Liver (tissue), 9 donors: ENCODE results near the gene GBGT1. TPM values are rescaled to one million over a fixed set of nuclear protein-coding genes. Genes with fewer than 3 reads are reported as not detected.

Experiments used
- DNase-seq: peaks from one replicate; pipeline ENCODE4 v3.0.0-alpha.2; 2017; ENCODE audit warnings: low spot score
- H3K27ac ChIP-seq, 2 donors: one replicate each; pipeline ENCODE4 v1.7.0; 2013; ENCODE audit warnings: inconsistent platforms in 2 of 2, low read length in 2 of 2, control low read depth in 1 of 2, low read depth in 1 of 2, mild to moderate bottlenecking in 1 of 2
- H3K27me3 ChIP-seq, 4 donors: one replicate each; pipeline versions ENCODE4 v1.6.1 to v1.7.0; 2013; ENCODE audit warnings: low read length in 3 of 4, inconsistent platforms in 1 of 4, mild to moderate bottlenecking in 1 of 4, moderate library complexity in 1 of 4; ENCODE audit not compliant: control insufficient read depth in 4 of 4, insufficient read depth in 4 of 4
- H3K36me3 ChIP-seq, 4 donors: one replicate each; pipeline versions ENCODE4 v1.6.1 to v1.7.0; 2013; ENCODE audit warnings: low read length in 3 of 4, mild to moderate bottlenecking in 3 of 4, low read depth in 1 of 4, moderate library complexity in 1 of 4; ENCODE audit not compliant: control insufficient read depth in 4 of 4, insufficient read depth in 3 of 4
- H3K4me1 ChIP-seq, 4 donors: one replicate each; pipeline versions ENCODE4 v1.6.1 to v1.7.0; 2013; ENCODE audit warnings: low read length in 3 of 4, mild to moderate bottlenecking in 3 of 4, moderate library complexity in 1 of 4; ENCODE audit not compliant: control insufficient read depth in 4 of 4, insufficient read depth in 4 of 4
- H3K4me3 ChIP-seq, 3 donors: one replicate each; pipeline versions ENCODE4 v1.6.1 to v1.7.0; 2013; ENCODE audit warnings: low read length in 3 of 3, control low read depth in 1 of 3, low read depth in 1 of 3, mild to moderate bottlenecking in 1 of 3
- H3K9ac ChIP-seq, 2 donors: one replicate each; pipeline ENCODE4 v1.7.0; 2013; ENCODE audit warnings: low read length in 2 of 2, mild to moderate bottlenecking in 2 of 2, moderate library complexity in 2 of 2, control low read depth in 1 of 2, low read depth in 1 of 2
- H3K9me3 ChIP-seq, 4 donors: one replicate each; pipeline versions ENCODE4 v1.6.1 to v1.7.0; 2013; ENCODE audit warnings: low read length in 3 of 4; ENCODE audit not compliant: control insufficient read depth in 4 of 4
- ATF3 ChIP-seq: IDR thresholded peaks from 2 replicates; pipeline ENCODE4 v1.6.1; 2016; ENCODE audit warnings: antibody characterized with exemption
- CTCF ChIP-seq: fragments of 150-350 bp; IDR thresholded peaks from 2 replicates; pipeline ENCODE4 v1.5.1; 2017; ENCODE audit warnings: improper control_type of control experiment, low read depth, low read length; ENCODE audit not compliant: missing input control
- EGR1 ChIP-seq, 2 donors: IDR thresholded peaks; 2 replicates each; pipeline ENCODE4 v1.6.1; 2016 to 2018; ENCODE audit warnings: antibody characterized with exemption in 2 of 2, low read depth in 2 of 2
- FOXA1 ChIP-seq: IDR thresholded peaks from 2 replicates; pipeline ENCODE4 v1.6.1; 2016; ENCODE audit warnings: antibody characterized with exemption
- FOXA2 ChIP-seq: IDR thresholded peaks from 2 replicates; pipeline ENCODE4 v1.6.1; 2016; ENCODE audit warnings: antibody characterized with exemption
- GABPA ChIP-seq, 2 donors: IDR thresholded peaks in 1 of 2; conservative IDR thresholded peaks in 1 of 2; 2 replicates each; pipeline ENCODE4 v1.6.1; 2016; ENCODE audit warnings: antibody characterized with exemption in 2 of 2, mild to moderate bottlenecking in 1 of 2, moderate library complexity in 1 of 2
- HNF4A ChIP-seq, 2 donors: conservative IDR thresholded peaks; 2 replicates each; pipeline ENCODE4 v1.6.1; 2016; ENCODE audit warnings: antibody characterized with exemption in 2 of 2, mild to moderate bottlenecking in 2 of 2
- HNF4G ChIP-seq: IDR thresholded peaks from 2 replicates; pipeline ENCODE4 v1.6.1; 2016; ENCODE audit warnings: antibody characterized with exemption
- JUND ChIP-seq, 2 donors: IDR thresholded peaks; 2 replicates each; pipeline ENCODE4 v1.6.1; 2016; ENCODE audit warnings: antibody characterized with exemption in 2 of 2
- NR2F2 ChIP-seq: IDR thresholded peaks from 2 replicates; pipeline ENCODE4 v1.6.1; 2016; ENCODE audit warnings: antibody characterized with exemption
- RAD21 ChIP-seq, 2 donors: IDR thresholded peaks; 2 replicates each; pipeline ENCODE4 v1.6.1; 2016; ENCODE audit warnings: antibody characterized with exemption in 2 of 2, mild to moderate bottlenecking in 2 of 2
- REST ChIP-seq: IDR thresholded peaks from 2 replicates; pipeline ENCODE4 v1.6.1; 2016; ENCODE audit warnings: antibody characterized with exemption, mild to moderate bottlenecking
- RXRA ChIP-seq, 2 donors: IDR thresholded peaks; 2 replicates each; pipeline ENCODE4 v1.6.1; 2017 to 2018; ENCODE audit warnings: antibody characterized with exemption in 2 of 2, mild to moderate bottlenecking in 1 of 2
- SP1 ChIP-seq: IDR thresholded peaks from 2 replicates; pipeline ENCODE4 v1.6.1; 2018; ENCODE audit warnings: antibody characterized with exemption, mild to moderate bottlenecking
- YY1 ChIP-seq: IDR thresholded peaks from 2 replicates; pipeline ENCODE4 v1.6.1; 2016; ENCODE audit warnings: antibody characterized with exemption, mild to moderate bottlenecking
- ZBTB33 ChIP-seq: IDR thresholded peaks from 2 replicates; pipeline ENCODE4 v1.6.1; 2016; ENCODE audit warnings: antibody characterized with exemption
- WGBS: extraction: QIAGEN DNeasy Blood & Tissue Kit; methylation state at CpG from one replicate; pipeline ENCODE4 v1.1.7; 2013; 5-methylcytosine and 5-hydroxymethylcytosine counted together
- polyA plus RNA-seq, 2 donors: library from polyadenylated mRNA; stranded (reverse) in 1 of 2; unstranded in 1 of 2; fragments of 200-250 nt in 1 of 2; fragments of >200 nt in 1 of 2; fragmentation: Nextera tagmentation in 1 of 2; extraction: Ambion mirVana in 1 of 2; gene quantifications; one replicate each; pipeline versions ENCODE4 v1.2.1 to v1.2.3, GENCODE V29; 2013 to 2015
- total RNA-seq, 2 donors: library from RNA; depleted of rRNA; stranded (reverse); fragments of >200 nt; gene quantifications; one replicate each; pipeline ENCODE4 v1.2.3, GENCODE V29; 2014
- TF ChIP-seq, protein P1 (sequence below): IDR thresholded peaks from 2 replicates; pipeline ENCODE4 v1.6.1; 2016; ENCODE audit warnings: antibody characterized with exemption
- donor health status: healthy.
- donor health status: healthy.
- donor health status: healthy.
- donor health status: healthy.
- donor health status: healthy.

GBGT1 gene
- total and polyA plus RNA-seq, 4 donors, result 0.33 to 25.7 (median 2.3) TPM

DNA sequence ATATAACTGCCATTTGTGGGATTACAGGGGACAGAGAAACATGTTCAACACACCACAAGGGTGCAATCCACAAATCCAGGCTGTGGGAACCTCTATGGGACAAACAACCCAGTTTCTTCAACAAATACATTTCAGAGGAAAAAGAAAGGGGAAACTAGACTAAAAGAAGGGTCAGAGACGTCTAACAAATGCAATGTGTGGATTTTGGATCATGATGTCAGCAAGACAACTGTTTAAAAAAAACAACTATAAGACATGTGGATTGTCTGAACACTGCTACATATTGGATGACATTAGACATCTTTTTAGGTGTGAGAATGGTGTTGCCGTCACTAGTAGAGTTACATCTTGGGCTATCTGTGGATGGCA, 38.8 kb downstream of the GBGT1 start:
- Histone ChIP-seq H3K36me3 (no peaks in the 10 kb centered on the region), H3K4me1 (peaks cover 15 to 46% (median 31%) of the 10 kb centered on the region in 4 donors), H3K9me3 (no peaks in the 10 kb centered on the region), H3K27me3 (no peaks in the 10 kb centered on the region), H3K4me3 (no peak overlapping the region), H3K27ac (peak overlapping the region in 1 of 2 donors; percentile 19), H3K9ac (no peak overlapping the region)
- no peak for DNase-seq
- TF ChIP-seq EGR1 (IDR thresholded peaks at IDR 0.05; ENCODE audit: low read depth in 2 of 2) (no peak), NR2F2 (no peak), CTCF (no peak), HNF4A (conservative IDR thresholded peaks at IDR 0.05) (no peak), RXRA (IDR thresholded peaks at IDR 0.05) (no peak), JUND (IDR thresholded peaks at IDR 0.05) (no peak), ZBTB33 (no peak), SP1 (no peak), GABPA (IDR thresholded peaks at IDR 0.05 in 1 of 2, conservative IDR thresholded peaks at IDR 0.05 in 1 of 2) (no peak)
- TF ChIP-seq, protein P1, sequence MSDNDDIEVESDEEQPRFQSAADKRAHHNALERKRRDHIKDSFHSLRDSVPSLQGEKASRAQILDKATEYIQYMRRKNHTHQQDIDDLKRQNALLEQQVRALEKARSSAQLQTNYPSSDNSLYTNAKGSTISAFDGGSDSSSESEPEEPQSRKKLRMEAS, result no peak
- WGBS, result 86% methylated on average over 2 of the region's 2 CpGs

DNA sequence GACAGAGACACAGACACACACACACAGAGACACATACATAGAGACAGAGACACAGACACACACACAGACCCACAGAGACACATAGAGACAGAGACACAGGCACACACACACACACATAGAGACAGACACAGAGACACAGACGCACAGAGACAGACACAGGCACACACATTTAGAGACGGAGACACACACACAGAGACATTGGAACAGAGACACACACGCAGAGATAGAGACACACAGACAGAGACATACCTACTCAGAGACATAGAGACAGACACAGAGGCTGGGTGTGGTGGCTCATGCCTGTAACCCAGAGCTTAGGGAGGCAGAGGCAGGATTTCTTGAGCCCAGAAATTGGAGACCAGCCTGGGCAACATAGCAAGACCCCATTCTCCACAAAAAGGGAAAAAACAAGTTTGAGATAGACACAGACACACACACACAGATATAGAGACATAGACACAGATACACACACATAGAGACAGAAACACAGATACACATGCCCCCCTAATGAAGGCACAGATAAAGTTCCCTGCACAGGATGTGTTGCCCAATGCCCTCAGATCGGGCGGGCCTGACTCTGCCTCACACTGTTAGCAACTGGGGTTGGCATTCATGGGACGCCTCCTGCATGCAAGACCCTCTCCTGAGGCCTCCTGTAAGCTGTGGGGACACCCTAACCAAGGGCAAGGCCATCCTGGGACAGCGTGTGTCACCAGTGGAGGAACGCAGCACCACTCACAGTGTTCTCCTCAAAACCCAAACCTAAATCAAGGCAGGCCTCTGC, 39.4 kb downstream of the GBGT1 start:
- Histone ChIP-seq H3K27ac (peak overlapping the region in 1 of 2 donors; percentile 19), H3K4me3 (no peak overlapping the region), H3K9ac (no peak overlapping the region), H3K27me3 (no peaks in the 10 kb centered on the region), H3K4me1 (peaks cover 20 to 52% (median 35%) of the 10 kb centered on the region in 4 donors), H3K9me3 (no peaks in the 10 kb centered on the region), H3K36me3 (no peaks in the 10 kb centered on the region)
- DNase-seq, result no peak
- TF ChIP-seq RXRA (IDR thresholded peaks at IDR 0.05), result no peak
- no peak for TF ChIP-seq FOXA1
- no peak for TF ChIP-seq NR2F2
- TF ChIP-seq HNF4A (conservative IDR thresholded peaks at IDR 0.05), result no peak
- TF ChIP-seq ATF3, result no peak
- no peak for TF ChIP-seq YY1
- TF ChIP-seq RAD21 (IDR thresholded peaks at IDR 0.05), result no peak
- no peak for TF ChIP-seq REST
- TF ChIP-seq JUND (IDR thresholded peaks at IDR 0.05), result no peak
- no peak for TF ChIP-seq GABPA (IDR thresholded peaks at IDR 0.05 in 1 of 2, conservative IDR thresholded peaks at IDR 0.05 in 1 of 2)
- no peak for TF ChIP-seq CTCF
- no peak for TF ChIP-seq EGR1 (IDR thresholded peaks at IDR 0.05; ENCODE audit: low read depth in 2 of 2)
- no peak for TF ChIP-seq HNF4G
- no peak for TF ChIP-seq FOXA2
- 94% methylated on average over 8 of the region's 8 CpGs for WGBS
